ENCODE data around the gene ST14. TPM values are rescaled to one million over a fixed set of nuclear protein-coding genes. Genes with fewer than 3 reads are reported as not detected.

ST14 gene
- total RNA-seq (2012; rRNA removed), result not detected in 2 replicates

DNA sequence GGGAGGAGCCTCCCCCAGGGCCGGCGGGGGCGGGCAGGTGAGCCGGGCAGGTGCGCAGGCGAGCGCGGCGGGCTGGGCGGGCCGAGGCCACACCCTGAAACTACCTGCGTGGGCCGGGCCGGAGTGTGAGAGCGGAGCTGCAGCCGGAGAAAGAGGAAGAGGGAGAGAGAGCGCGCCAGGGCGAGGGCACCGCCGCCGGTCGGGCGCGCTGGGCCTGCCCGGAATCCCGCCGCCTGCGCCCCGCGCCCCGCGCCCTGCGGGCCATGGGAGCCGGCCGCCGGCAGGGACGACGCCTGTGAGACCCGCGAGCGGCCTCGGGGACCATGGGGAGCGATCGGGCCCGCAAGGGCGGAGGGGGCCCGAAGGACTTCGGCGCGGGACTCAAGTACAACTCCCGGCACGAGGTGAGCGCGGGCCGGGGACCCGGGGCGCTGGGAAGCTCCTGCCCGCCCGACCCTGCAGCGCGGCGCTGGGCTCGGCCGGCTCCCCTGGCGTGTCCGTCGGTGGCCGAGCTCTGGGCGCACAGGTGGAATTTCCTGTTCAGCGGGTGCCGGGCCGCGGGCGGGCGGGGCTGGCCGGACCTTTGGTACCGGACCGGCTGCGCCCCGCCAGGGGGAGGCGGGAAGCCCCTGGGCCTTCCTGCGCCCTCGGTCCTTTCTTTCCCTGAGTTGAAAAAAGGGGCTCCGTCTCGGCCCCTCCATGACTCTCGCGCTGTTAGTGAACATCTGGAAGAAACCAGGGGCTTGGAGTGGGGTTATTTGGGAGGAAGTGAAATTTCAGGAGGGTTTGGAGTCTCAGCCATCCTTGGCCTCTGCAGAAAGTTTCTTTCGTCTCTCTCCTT, at the start of gene ST14:
TSS of gene ST14 (plus strand) at position 126 of the 841 bp plus-strand sequence. CDS start at position 324, 198 bp downstream.
- Histone ChIP-seq H3K4me2 (ENCODE audit: low read length) (peak within 1 kb of the TSS; percentile 53), H3K27me3 (ENCODE audit: control insufficient read depth, insufficient read depth, low read length) (peaks cover 62% of the 10 kb centered on the region), H3K9ac (ENCODE audit: low read depth, low read length) (no peak within 1 kb of the TSS), H3K9me3 (replicated peaks; ENCODE audit: low read length) (no peaks in the 10 kb centered on the region), H3K4me3 (ENCODE audit: low read length) (no peak within 1 kb of the TSS), H3K4me1 (ENCODE audit: control insufficient read depth, insufficient read depth, low read length) (peaks cover 11% of the 10 kb centered on the region), H3K36me3 (ENCODE audit: insufficient read depth, low read length) (no peaks in the 10 kb centered on the region)

DNA sequence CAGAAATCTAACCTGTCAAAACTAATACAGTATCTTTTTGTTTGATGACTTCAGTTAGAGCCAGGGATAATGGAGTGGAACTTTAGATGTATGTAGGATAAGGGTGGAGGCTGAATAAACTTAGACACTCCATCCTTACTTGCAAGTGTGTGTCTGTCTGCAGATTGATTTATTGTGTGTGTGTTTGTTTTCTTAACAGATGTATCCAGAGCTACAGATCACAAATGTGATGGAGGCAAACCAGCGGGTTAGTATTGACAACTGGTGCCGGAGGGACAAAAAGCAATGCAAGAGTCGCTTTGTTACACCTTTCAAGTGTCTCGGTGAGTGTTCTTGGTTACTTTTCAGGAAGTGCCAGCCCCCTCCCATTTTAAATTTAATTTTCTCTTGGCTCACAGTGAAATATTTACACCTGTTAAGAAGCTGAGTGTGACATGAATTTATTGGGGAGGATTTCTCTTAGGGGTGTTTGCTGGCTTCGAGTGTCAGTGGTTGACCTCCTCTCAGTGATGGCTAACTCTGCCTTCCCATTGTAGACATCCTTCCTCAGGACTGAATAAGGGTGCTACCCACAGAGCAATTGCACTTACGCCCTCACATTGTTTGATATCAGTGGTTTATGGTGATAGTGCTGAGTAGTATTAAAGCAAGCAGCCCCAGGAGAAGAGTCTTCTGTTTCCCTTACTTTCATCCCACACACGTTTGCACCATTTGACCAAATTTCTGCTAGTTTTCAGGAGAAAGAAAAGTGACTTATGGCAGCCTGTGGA, 49.1 kb upstream of the ST14 start:
- Histone ChIP-seq H3K9ac (ENCODE audit: low read depth, low read length) (no peak overlapping the region), H3K4me1 (ENCODE audit: control insufficient read depth, insufficient read depth, low read length) (peaks cover 3% of the 10 kb centered on the region), H3K27me3 (ENCODE audit: control insufficient read depth, insufficient read depth, low read length) (peaks cover 16% of the 10 kb centered on the region), H3K4me3 (ENCODE audit: low read length) (no peak overlapping the region), H3K9me3 (replicated peaks; ENCODE audit: low read length) (no peaks in the 10 kb centered on the region), H3K36me3 (ENCODE audit: insufficient read depth, low read length) (peaks cover 45% of the 10 kb centered on the region), H3K4me2 (ENCODE audit: low read length) (no peak overlapping the region)

- Histone ChIP-seq H3K9ac (ENCODE audit: low read depth, low read length) (no peak overlapping the region), H3K9me3 (replicated peaks; ENCODE audit: low read length) (no peaks in the 10 kb centered on the region), H3K36me3 (ENCODE audit: insufficient read depth, low read length) (peaks cover 45% of the 10 kb centered on the region), H3K4me2 (ENCODE audit: low read length) (no peak overlapping the region), H3K4me1 (ENCODE audit: control insufficient read depth, insufficient read depth, low read length) (peaks cover 3% of the 10 kb centered on the region), H3K27me3 (ENCODE audit: control insufficient read depth, insufficient read depth, low read length) (peaks cover 16% of the 10 kb centered on the region), H3K4me3 (ENCODE audit: low read length) (no peak overlapping the region)
Measured at GRCh38 chr11:130112071-130112830, 47.3 kb upstream of the ST14 start.

GRCh38 chr11:130114281-130114680, 45.3 kb upstream of the ST14 start:
- peaks cover 45% of the 10 kb centered on the region for H3K36me3 ChIP-seq (ENCODE audit: insufficient read depth, low read length)

GRCh38 chr11:130114726-130115125, 44.9 kb upstream of the ST14 start:
- Histone ChIP-seq H3K4me3 (ENCODE audit: low read length) (no peak overlapping the region), H3K36me3 (ENCODE audit: insufficient read depth, low read length) (peaks cover 40% of the 10 kb centered on the region), H3K4me1 (ENCODE audit: control insufficient read depth, insufficient read depth, low read length) (peaks cover 3% of the 10 kb centered on the region), H3K4me2 (ENCODE audit: low read length) (no peak overlapping the region), H3K9ac (ENCODE audit: low read depth, low read length) (no peak overlapping the region), H3K27me3 (ENCODE audit: control insufficient read depth, insufficient read depth, low read length) (peaks cover 12% of the 10 kb centered on the region), H3K9me3 (replicated peaks; ENCODE audit: low read length) (no peaks in the 10 kb centered on the region)

More at GRCh38 chr11:130114281-130114680, 45.3 kb upstream of the ST14 start:
- Histone ChIP-seq H3K4me3 (ENCODE audit: low read length) (no peak overlapping the region), H3K27me3 (ENCODE audit: control insufficient read depth, insufficient read depth, low read length) (peaks cover 15% of the 10 kb centered on the region), H3K4me2 (ENCODE audit: low read length) (no peak overlapping the region), H3K9me3 (replicated peaks; ENCODE audit: low read length) (no peaks in the 10 kb centered on the region), H3K4me1 (ENCODE audit: control insufficient read depth, insufficient read depth, low read length) (peaks cover 3% of the 10 kb centered on the region), H3K9ac (ENCODE audit: low read depth, low read length) (no peak overlapping the region)

DNA sequence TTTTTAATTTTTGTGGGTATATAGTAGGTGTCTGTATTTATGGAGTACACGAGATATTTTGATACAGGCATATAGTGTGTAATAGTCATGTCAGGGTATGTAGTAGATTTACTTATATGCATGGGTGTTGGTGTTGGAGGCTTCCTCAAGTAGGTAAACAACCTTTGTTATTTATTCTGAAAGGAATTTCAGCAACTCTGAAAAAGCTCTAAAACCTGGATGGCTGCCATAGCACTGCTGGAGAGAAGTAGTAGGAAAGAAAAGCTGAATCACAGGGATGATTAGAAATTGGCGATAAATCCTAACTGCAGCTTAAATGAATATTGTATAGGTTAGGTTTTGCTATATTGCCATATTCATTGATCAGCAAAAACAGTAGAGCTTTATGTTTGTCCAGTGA, 44.4 kb upstream of the ST14 start:
- H3K36me3 ChIP-seq (ENCODE audit: insufficient read depth, low read length), result peaks cover 37% of the 10 kb centered on the region
- no peak overlapping the region for H3K9ac ChIP-seq (ENCODE audit: low read depth, low read length)
- H3K9me3 ChIP-seq (replicated peaks; ENCODE audit: low read length), result no peaks in the 10 kb centered on the region
- H3K4me1 ChIP-seq (ENCODE audit: control insufficient read depth, insufficient read depth, low read length), result peaks cover 3% of the 10 kb centered on the region
- no peak overlapping the region for H3K4me3 ChIP-seq (ENCODE audit: low read length)
- peaks cover 11% of the 10 kb centered on the region for H3K27me3 ChIP-seq (ENCODE audit: control insufficient read depth, insufficient read depth, low read length)
- H3K4me2 ChIP-seq (ENCODE audit: low read length), result no peak overlapping the region

- Histone ChIP-seq H3K4me1 (ENCODE audit: control insufficient read depth, insufficient read depth, low read length) (peaks cover 15% of the 10 kb centered on the region), H3K4me2 (ENCODE audit: low read length) (no peak overlapping the region), H3K9me3 (replicated peaks; ENCODE audit: low read length) (no peaks in the 10 kb centered on the region), H3K36me3 (ENCODE audit: insufficient read depth, low read length) (peaks cover 36% of the 10 kb centered on the region), H3K9ac (ENCODE audit: low read depth, low read length) (no peak overlapping the region), H3K4me3 (ENCODE audit: low read length) (no peak overlapping the region), H3K27me3 (ENCODE audit: control insufficient read depth, insufficient read depth, low read length) (no peaks in the 10 kb centered on the region)
Measured at GRCh38 chr11:130118165-130118564, 41.4 kb upstream of the ST14 start.

GRCh38 chr11:130118636-130119387, 40.8 kb upstream of the ST14 start:
- H3K4me1 ChIP-seq (ENCODE audit: control insufficient read depth, insufficient read depth, low read length), result peaks cover 19% of the 10 kb centered on the region

GRCh38 chr11:130120045-130120444, 39.5 kb upstream of the ST14 start:
- no peaks in the 10 kb centered on the region for H3K9me3 ChIP-seq (replicated peaks; ENCODE audit: low read length)
- H3K4me2 ChIP-seq (ENCODE audit: low read length), result no peak overlapping the region
- H3K36me3 ChIP-seq (ENCODE audit: insufficient read depth, low read length), result peaks cover 42% of the 10 kb centered on the region
- H3K9ac ChIP-seq (ENCODE audit: low read depth, low read length), result no peak overlapping the region
- H3K27me3 ChIP-seq (ENCODE audit: control insufficient read depth, insufficient read depth, low read length), result no peaks in the 10 kb centered on the region
- H3K4me3 ChIP-seq (ENCODE audit: low read length), result no peak overlapping the region
- H3K4me1 ChIP-seq (ENCODE audit: control insufficient read depth, insufficient read depth, low read length), result peaks cover 30% of the 10 kb centered on the region

More at GRCh38 chr11:130118636-130119387, 40.8 kb upstream of the ST14 start:
- no peaks in the 10 kb centered on the region for H3K9me3 ChIP-seq (replicated peaks; ENCODE audit: low read length)
- H3K4me2 ChIP-seq (ENCODE audit: low read length), result no peak overlapping the region
- peaks cover 40% of the 10 kb centered on the region for H3K36me3 ChIP-seq (ENCODE audit: insufficient read depth, low read length)
- no peak overlapping the region for H3K4me3 ChIP-seq (ENCODE audit: low read length)
- no peaks in the 10 kb centered on the region for H3K27me3 ChIP-seq (ENCODE audit: control insufficient read depth, insufficient read depth, low read length)
- H3K9ac ChIP-seq (ENCODE audit: low read depth, low read length), result no peak overlapping the region

DNA sequence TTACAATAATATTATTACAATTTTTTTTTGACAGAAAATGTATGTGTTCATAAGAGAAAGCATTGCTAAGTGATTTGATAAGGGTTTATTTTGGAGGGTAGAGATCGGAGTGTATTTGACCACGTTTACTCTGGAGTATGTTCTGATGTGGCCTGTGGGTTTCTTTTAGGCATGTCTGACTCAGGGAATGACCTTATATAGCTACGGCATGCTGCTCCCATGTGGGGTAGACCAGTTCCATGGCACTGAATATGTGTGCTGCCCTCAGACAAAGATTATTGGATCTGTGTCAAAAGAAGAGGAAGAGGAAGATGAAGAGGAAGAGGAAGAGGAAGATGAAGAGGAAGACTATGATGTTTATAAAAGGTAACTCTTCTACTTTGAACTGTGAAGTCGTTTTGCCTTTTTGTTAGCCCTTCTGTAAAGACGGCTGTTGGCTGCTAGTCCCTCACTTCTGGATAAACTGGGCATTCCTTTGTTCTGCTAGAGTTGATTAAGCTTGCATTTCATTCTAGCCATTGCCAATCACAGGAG, 38.1 kb upstream of the ST14 start:
- Histone ChIP-seq H3K27me3 (ENCODE audit: control insufficient read depth, insufficient read depth, low read length) (no peaks in the 10 kb centered on the region), H3K9ac (ENCODE audit: low read depth, low read length) (no peak overlapping the region), H3K4me1 (ENCODE audit: control insufficient read depth, insufficient read depth, low read length) (peaks cover 27% of the 10 kb centered on the region), H3K9me3 (replicated peaks; ENCODE audit: low read length) (no peaks in the 10 kb centered on the region), H3K4me2 (ENCODE audit: low read length) (no peak overlapping the region), H3K36me3 (ENCODE audit: insufficient read depth, low read length) (peaks cover 45% of the 10 kb centered on the region), H3K4me3 (ENCODE audit: low read length) (no peak overlapping the region)

All from skeletal muscle satellite cell (primary cell).